BE2C (cell line): ENCODE results near the gene MEN1.

Experiments used
- DNase-seq: peaks from one replicate; pipeline ENCODE4 v3.0.0-alpha.2; 2020
- H3K27me3 ChIP-seq: fragments of 250-450 bp; sonication (Bioruptor Pico); 2 replicates; pipeline ENCODE4 v1.5.1; 2020; ENCODE audit warnings: mild to moderate bottlenecking
- H3K36me3 ChIP-seq: fragments of 250-450 bp; sonication (Bioruptor Pico); 2 replicates; pipeline ENCODE4 v1.5.1; 2020; ENCODE audit warnings: mild to moderate bottlenecking
- H3K4me1 ChIP-seq: fragments of 250-450 bp; sonication (Bioruptor Pico); 2 replicates; pipeline ENCODE4 v1.5.1; 2020
- H3K4me3 ChIP-seq: 2 replicates; pipeline ENCODE4 v1.5.1; 2011; ENCODE audit warnings: low read depth, low read length
- H3K9me3 ChIP-seq: fragments of 250-450 bp; sonication (Bioruptor Pico); 2 replicates; pipeline ENCODE4 v1.5.1; 2020
- CTCF ChIP-seq: IDR thresholded peaks from 2 replicates; pipeline ENCODE4 v1.5.1; 2012; ENCODE audit warnings: mild to moderate bottlenecking, low read depth, low read length

The MEN1 gene

GRCh38 chr11:64851831-64852351, 41.5 kb upstream of the MEN1 start:
- no peaks in the 10 kb centered on the region for H3K9me3 ChIP-seq
- DNase-seq: no peak
- no peak for TF ChIP-seq CTCF
- H3K4me3 ChIP-seq: no peak overlapping the region
- peaks cover 4% of the 10 kb centered on the region; the same call in 1 of the 2 replicates for H3K36me3 ChIP-seq
- H3K27me3 ChIP-seq: no peaks in the 10 kb centered on the region
- peaks cover 17% of the 10 kb centered on the region for H3K4me1 ChIP-seq

- TF ChIP-seq CTCF: no peak
- peaks cover 13% of the 10 kb centered on the region for H3K4me1 ChIP-seq
- H3K27me3 ChIP-seq: no peaks in the 10 kb centered on the region
- no peak for DNase-seq
- no peaks in the 10 kb centered on the region for H3K9me3 ChIP-seq
- H3K36me3 ChIP-seq: peaks cover 4% of the 10 kb centered on the region; the same call in 1 of the 2 replicates
- H3K4me3 ChIP-seq: no peak overlapping the region
Measured at GRCh38 chr11:64850979-64851567, 40.7 kb upstream of the MEN1 start.

GRCh38 chr11:64849598-64850356, 39.4 kb upstream of the MEN1 start:
- Histone ChIP-seq H3K9me3 (no peaks in the 10 kb centered on the region), H3K4me3 (no peak overlapping the region), H3K27me3 (no peaks in the 10 kb centered on the region), H3K4me1 (peaks cover 3% of the 10 kb centered on the region; the same call in 1 of the 2 replicates), H3K36me3 (peaks cover 4% of the 10 kb centered on the region; the same call in 1 of the 2 replicates)
- DNase-seq: no peak
- no peak for TF ChIP-seq CTCF

GRCh38 chr11:64848826-64849597, 38.7 kb upstream of the MEN1 start:
- TF ChIP-seq CTCF: no peak
- Histone ChIP-seq H3K4me3 (no peak overlapping the region), H3K36me3 (no peaks in the 10 kb centered on the region), H3K9me3 (no peaks in the 10 kb centered on the region), H3K4me1 (no peaks in the 10 kb centered on the region), H3K27me3 (no peaks in the 10 kb centered on the region)
- DNase-seq: no peak

- Histone ChIP-seq H3K36me3 (no peaks in the 10 kb centered on the region), H3K4me1 (no peaks in the 10 kb centered on the region), H3K9me3 (no peaks in the 10 kb centered on the region), H3K4me3 (no peak overlapping the region), H3K27me3 (no peaks in the 10 kb centered on the region)
- no peak for TF ChIP-seq CTCF
- no peak for DNase-seq
Measured at GRCh38 chr11:64848214-64848825, 38.0 kb upstream of the MEN1 start.
